Activated CD4-positive, alpha-beta T cell treated with anti-CD3 and anti-CD28 coated beads, Interleukin-2, amount 10 ng/mL, durations not matched to agents 7 days and 5 days (primary cell): ENCODE measurements around the gene DOP1A. TPM values are rescaled to one million over a fixed set of nuclear protein-coding genes. Genes with fewer than 3 reads are reported as not detected.

ENCODE experiments used
- CTCF ChIA-PET: fragments of 350-600 bp; sonication (Branson Sonifier 250); formaldehyde crosslinking; loops from one replicate; lab custom pipeline; 2021; ENCODE audit warnings: antibody characterized with exemption; lab: Charles Lee
- POLR2A ChIA-PET: fragments of 350-600 bp; sonication (Branson Sonifier 250); formaldehyde crosslinking; loops from one replicate; lab custom pipeline; 2021; ENCODE audit warnings: antibody characterized with exemption; lab: Charles Lee
- DNase-seq: peaks from one replicate; pipeline ENCODE4 v3.0.0-alpha.2; 2020
- H3K27ac Mint-ChIP-seq: one replicate; pipeline ENCODE4 v1.8.0; 2021; ENCODE audit warnings: mild to moderate bottlenecking, moderate library complexity, mixed read lengths
- H3K27me3 Mint-ChIP-seq: one replicate; pipeline ENCODE4 v1.8.0; 2021; ENCODE audit warnings: mixed read lengths
- H3K36me3 Mint-ChIP-seq: one replicate; pipeline ENCODE4 v1.8.0; 2021; ENCODE audit warnings: low read depth, mixed read lengths
- H3K4me1 Mint-ChIP-seq: one replicate; pipeline ENCODE4 v1.8.0; 2021; ENCODE audit warnings: mixed read lengths
- H3K4me3 Mint-ChIP-seq: one replicate; pipeline ENCODE4 v1.8.0; 2021; ENCODE audit warnings: mild to moderate bottlenecking, moderate library complexity, mixed read lengths
- H3K9me3 Mint-ChIP-seq: one replicate; pipeline ENCODE4 v1.8.0; 2021; ENCODE audit warnings: mixed read lengths
- total RNA-seq, 2 experiments: library from RNA; stranded (reverse); gene quantifications; one replicate each; pipeline ENCODE4 v1.2.3, GENCODE V29; 2021

DOP1A gene
- total RNA-seq, 2 experiments from 2014 or later, result 15.4 to 18.5 TPM

DNA sequence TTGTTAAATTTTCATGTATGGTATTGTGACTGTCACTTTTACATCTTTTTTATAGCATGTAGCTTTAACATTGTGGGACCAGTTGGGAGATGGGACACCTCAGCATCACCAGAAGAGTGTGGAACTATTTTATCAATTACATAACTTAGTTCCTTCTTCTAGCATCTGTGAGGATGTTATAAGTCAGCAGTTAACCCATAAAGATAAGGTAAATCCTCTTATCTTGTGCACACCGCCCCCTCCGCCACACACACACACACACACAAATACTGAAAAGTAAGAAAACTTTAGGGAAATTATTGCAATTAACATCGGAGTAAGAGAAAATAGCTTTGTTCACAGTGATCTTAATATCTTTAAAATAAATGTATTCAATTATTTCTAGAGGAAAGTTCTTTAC is 64.7 kb downstream of the DOP1A start:
- no peaks in the 10 kb centered on the region for H3K4me1 Mint-ChIP-seq
- H3K27me3 Mint-ChIP-seq, result no peaks in the 10 kb centered on the region
- DNase-seq, result no peak
- CTCF ChIA-PET, result interaction anchor here (0.6 kb wide), 1 partner anchor 221 kb away, joined by 3 read pairs; no protein-coding TSS in a partner anchor
- no peak overlapping the region for H3K4me3 Mint-ChIP-seq
- no peak overlapping the region for H3K27ac Mint-ChIP-seq
- POLR2A ChIA-PET, result no interaction called here
- H3K9me3 Mint-ChIP-seq, result no peaks in the 10 kb centered on the region
- peaks cover 23% of the 10 kb centered on the region for H3K36me3 Mint-ChIP-seq

- H3K4me1 Mint-ChIP-seq, result peaks cover 4% of the 10 kb centered on the region
- no peak overlapping the region for H3K4me3 Mint-ChIP-seq
- H3K27me3 Mint-ChIP-seq, result no peaks in the 10 kb centered on the region
- ChIA-PET CTCF (interaction anchor here (0.7 to 1.7 kb wide), 2 partner anchors 11 to 73 kb away, joined by 3 to 5 read pairs; partner anchors contain the start of gene UBE3D), POLR2A (no interaction called here)
- no peak overlapping the region for H3K27ac Mint-ChIP-seq
- no peak for DNase-seq
- no peaks in the 10 kb centered on the region for H3K9me3 Mint-ChIP-seq
- peaks cover 22% of the 10 kb centered on the region for H3K36me3 Mint-ChIP-seq
Measured at GRCh38 chr6:83138118-83138722, 70.7 kb downstream of the DOP1A start.

GRCh38 chr6:83138758-83139157 is 71.3 kb downstream of the DOP1A start:
- ChIA-PET CTCF (interaction anchor here (0.7 kb wide), 1 partner anchor 10 kb away, joined by 3 read pairs; no protein-coding TSS in a partner anchor), POLR2A (no interaction called here)
- H3K4me1 Mint-ChIP-seq, result peaks cover 4% of the 10 kb centered on the region
- no peak for DNase-seq
- no peaks in the 10 kb centered on the region for H3K27me3 Mint-ChIP-seq
- H3K9me3 Mint-ChIP-seq, result no peaks in the 10 kb centered on the region
- peaks cover 27% of the 10 kb centered on the region for H3K36me3 Mint-ChIP-seq
- H3K27ac Mint-ChIP-seq, result no peak overlapping the region
- H3K4me3 Mint-ChIP-seq, result no peak overlapping the region

DNA sequence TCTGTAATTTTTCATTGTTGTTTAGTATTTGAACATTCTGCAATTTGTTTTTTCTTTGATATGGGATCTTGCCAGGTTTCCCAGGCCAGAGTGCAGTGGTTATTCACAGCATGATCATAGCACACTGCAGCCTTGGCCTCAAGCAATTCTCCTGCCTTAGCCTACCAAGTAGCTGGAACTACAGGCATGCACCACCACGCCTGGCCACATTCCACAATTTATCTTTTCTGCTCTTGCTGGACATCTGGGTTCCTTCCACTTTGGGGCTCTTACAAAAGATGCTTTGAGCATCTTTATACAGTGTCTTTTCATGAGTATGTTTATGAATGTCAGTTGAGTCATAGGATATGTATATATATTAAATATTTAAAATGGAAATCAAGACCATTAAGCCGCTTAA is 83.6 kb downstream of the DOP1A start:
- ChIA-PET CTCF (no interaction called here), POLR2A (no interaction called here)
- H3K4me3 Mint-ChIP-seq, result no peak overlapping the region
- H3K9me3 Mint-ChIP-seq, result no peaks in the 10 kb centered on the region
- DNase-seq, result no peak
- peaks cover 6% of the 10 kb centered on the region for H3K36me3 Mint-ChIP-seq
- no peak overlapping the region for H3K27ac Mint-ChIP-seq
- no peaks in the 10 kb centered on the region for H3K4me1 Mint-ChIP-seq
- H3K27me3 Mint-ChIP-seq, result no peaks in the 10 kb centered on the region

- no peaks in the 10 kb centered on the region for H3K27me3 Mint-ChIP-seq
- no peak overlapping the region for H3K27ac Mint-ChIP-seq
- no peak overlapping the region for H3K4me3 Mint-ChIP-seq
- no peaks in the 10 kb centered on the region for H3K4me1 Mint-ChIP-seq
- ChIA-PET CTCF (no interaction called here), POLR2A (no interaction called here)
- no peak for DNase-seq
- H3K36me3 Mint-ChIP-seq, result peaks cover 3% of the 10 kb centered on the region
- H3K9me3 Mint-ChIP-seq, result no peaks in the 10 kb centered on the region
Measured at GRCh38 chr6:83152913-83153312, 85.4 kb downstream of the DOP1A start.

- Mint-ChIP-seq H3K27me3 (no peaks in the 10 kb centered on the region), H3K36me3 (peaks cover 3% of the 10 kb centered on the region), H3K4me3 (no peak overlapping the region), H3K27ac (no peak overlapping the region), H3K9me3 (no peaks in the 10 kb centered on the region), H3K4me1 (no peaks in the 10 kb centered on the region)
- ChIA-PET CTCF (interaction anchor here (0.6 kb wide), 1 partner anchor 24 kb away, joined by 3 read pairs; no protein-coding TSS in a partner anchor), POLR2A (no interaction called here)
- DNase-seq, result no peak
Measured at GRCh38 chr6:83153883-83154521, 86.5 kb downstream of the DOP1A start.

GRCh38 chr6:83155794-83156193 is 88.3 kb downstream of the DOP1A start:
- H3K9me3 Mint-ChIP-seq, result no peaks in the 10 kb centered on the region

DNA sequence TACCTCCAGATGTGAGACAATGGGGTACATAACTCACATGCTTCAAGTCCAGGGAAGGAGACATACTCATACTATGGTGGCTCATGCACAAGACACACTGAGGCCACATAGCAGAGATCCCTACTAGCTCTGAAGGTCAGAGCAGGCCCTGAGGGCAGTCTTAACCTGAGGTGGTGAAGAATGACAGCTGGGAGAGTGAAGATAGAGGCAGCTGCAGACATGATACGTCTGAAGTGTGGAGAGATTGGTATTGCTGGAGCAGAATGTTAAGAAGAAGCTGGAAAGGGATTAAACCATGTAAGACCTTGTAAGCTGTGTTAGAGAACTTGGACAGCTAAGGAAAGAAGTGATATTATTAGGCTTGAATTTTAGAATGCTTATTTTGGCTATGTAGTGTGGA is 92.7 kb downstream of the DOP1A start:
- CTCF ChIA-PET, result interaction anchor here (0.9 kb wide), 1 partner anchor 12 kb away, joined by 4 read pairs; no protein-coding TSS in a partner anchor
- POLR2A ChIA-PET, result no interaction called here
- H3K36me3 Mint-ChIP-seq, result peaks cover 21% of the 10 kb centered on the region
- DNase-seq, result no peak
- no peak overlapping the region for H3K27ac Mint-ChIP-seq
- no peaks in the 10 kb centered on the region for H3K27me3 Mint-ChIP-seq
- peaks cover 6% of the 10 kb centered on the region for H3K4me1 Mint-ChIP-seq
- H3K9me3 Mint-ChIP-seq, result no peaks in the 10 kb centered on the region
- H3K4me3 Mint-ChIP-seq, result no peak overlapping the region

More at GRCh38 chr6:83155794-83156193, 88.3 kb downstream of the DOP1A start:
- Mint-ChIP-seq H3K36me3 (peaks cover 3% of the 10 kb centered on the region), H3K27me3 (no peaks in the 10 kb centered on the region), H3K27ac (no peak overlapping the region), H3K4me1 (no peaks in the 10 kb centered on the region), H3K4me3 (no peak overlapping the region)
- POLR2A ChIA-PET, result no interaction called here
- DNase-seq, result no peak
- CTCF ChIA-PET, result interaction anchor here (1.0 kb wide), 1 partner anchor 12 kb away, joined by 3 read pairs; no protein-coding TSS in a partner anchor

- Mint-ChIP-seq H3K9me3 (no peaks in the 10 kb centered on the region), H3K4me3 (no peak overlapping the region), H3K36me3 (peaks cover 63% of the 10 kb centered on the region), H3K27me3 (no peaks in the 10 kb centered on the region), H3K4me1 (peaks cover 6% of the 10 kb centered on the region), H3K27ac (no peak overlapping the region)
- POLR2A ChIA-PET, result no interaction called here
- no peak for DNase-seq
- CTCF ChIA-PET, result interaction anchor here (1.3 kb wide), 1 partner anchor 12 kb away, joined by 3 read pairs; no protein-coding TSS in a partner anchor
Measured at GRCh38 chr6:83167726-83168278, 100.3 kb downstream of the DOP1A start.

DNA sequence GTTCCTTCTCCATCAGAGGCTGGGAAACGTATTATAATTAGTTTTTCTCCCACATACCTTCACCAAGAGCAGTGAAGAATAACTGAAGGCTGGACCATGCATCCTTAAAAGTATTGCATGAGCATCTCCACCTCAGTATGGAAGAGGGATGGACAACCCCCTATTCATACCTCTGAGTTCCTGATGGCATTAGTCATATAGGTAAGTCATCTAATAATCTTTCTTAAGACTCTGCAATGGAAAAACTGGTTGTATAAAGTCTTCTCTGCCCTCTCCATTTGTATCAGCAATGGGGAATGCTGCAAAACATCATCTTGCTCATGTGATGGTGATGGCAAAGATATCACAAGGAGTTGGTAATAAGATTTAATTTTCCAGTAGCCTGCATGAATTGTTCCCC is 101.1 kb downstream of the DOP1A start:
- ChIA-PET POLR2A (no interaction called here), CTCF (interaction anchor here (1.3 kb wide), 1 partner anchor 13 kb away, joined by 3 read pairs; no protein-coding TSS in a partner anchor)
- no peak for DNase-seq
- H3K4me3 Mint-ChIP-seq, result no peak overlapping the region
- H3K4me1 Mint-ChIP-seq, result peaks cover 6% of the 10 kb centered on the region
- no peaks in the 10 kb centered on the region for H3K27me3 Mint-ChIP-seq
- no peaks in the 10 kb centered on the region for H3K9me3 Mint-ChIP-seq
- no peak overlapping the region for H3K27ac Mint-ChIP-seq
- peaks cover 68% of the 10 kb centered on the region for H3K36me3 Mint-ChIP-seq

GRCh38 chr6:83169106-83169505 is 101.6 kb downstream of the DOP1A start:
- H3K27ac Mint-ChIP-seq, result no peak overlapping the region
- no peak overlapping the region for H3K4me3 Mint-ChIP-seq
- POLR2A ChIA-PET, result no interaction called here
- CTCF ChIA-PET, result no interaction called here
- peaks cover 65% of the 10 kb centered on the region for H3K36me3 Mint-ChIP-seq
- no peaks in the 10 kb centered on the region for H3K27me3 Mint-ChIP-seq
- H3K4me1 Mint-ChIP-seq, result peaks cover 6% of the 10 kb centered on the region
- no peaks in the 10 kb centered on the region for H3K9me3 Mint-ChIP-seq
- DNase-seq, result no peak

DNA sequence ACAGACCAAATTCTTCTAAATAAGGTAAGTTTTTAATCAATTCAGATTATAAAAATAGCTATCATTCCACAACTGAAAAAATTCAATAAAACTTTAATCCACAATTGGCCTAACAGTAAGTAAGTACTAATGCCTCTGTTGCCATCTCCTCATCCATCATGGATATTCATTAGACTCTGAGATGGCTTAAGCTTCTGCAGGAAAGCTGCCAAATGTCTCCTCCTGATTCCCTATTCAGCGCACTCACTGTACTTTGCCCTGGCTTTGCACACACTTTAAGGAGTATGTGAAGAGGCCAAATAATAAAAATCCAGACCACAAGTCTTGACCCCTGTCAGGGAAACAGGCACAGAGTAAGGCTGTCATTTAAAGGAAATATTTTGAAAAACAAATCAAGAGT is 102.0 kb downstream of the DOP1A start:
- Mint-ChIP-seq H3K36me3 (peaks cover 65% of the 10 kb centered on the region), H3K4me3 (no peak overlapping the region), H3K27me3 (no peaks in the 10 kb centered on the region), H3K9me3 (no peaks in the 10 kb centered on the region), H3K27ac (no peak overlapping the region), H3K4me1 (peaks cover 4% of the 10 kb centered on the region)
- POLR2A ChIA-PET, result interaction anchor here (0.5 to 0.6 kb wide), 2 partner anchors 65 to 67 kb away, joined by 3 to 7 read pairs; no protein-coding TSS in a partner anchor
- CTCF ChIA-PET, result no interaction called here
- no peak for DNase-seq

- Mint-ChIP-seq H3K4me1 (peaks cover 3% of the 10 kb centered on the region), H3K36me3 (peaks cover 28% of the 10 kb centered on the region), H3K27ac (no peak overlapping the region), H3K27me3 (no peaks in the 10 kb centered on the region), H3K4me3 (no peak overlapping the region), H3K9me3 (no peaks in the 10 kb centered on the region)
- ChIA-PET POLR2A (no interaction called here), CTCF (interaction anchor here (2.0 kb wide), 1 partner anchor 111 kb away, joined by 7 read pairs; the partner anchor contains the start of gene UBE3D)
- no peak for DNase-seq
Measured at GRCh38 chr6:83176246-83176645, 108.8 kb downstream of the DOP1A start.
